B cell (primary cell): Measurements from ENCODE around the gene RAD51B. TPM values are rescaled to one million over a fixed set of nuclear protein-coding genes. Genes with fewer than 3 reads are reported as not detected.

Source experiments
- ATAC-seq: fragments of 200-7000 bp; cut with Tn5 transposase; one replicate; pipeline ENCODE4 v1.10.0; 2021; ENCODE audit warnings: low read depth, mild to moderate bottlenecking, moderate number of reproducible peaks, moderate library complexity
- CTCF ChIA-PET: fragments of 350-600 bp; sonication (Branson Sonifier 250); formaldehyde crosslinking; loops from one replicate; lab custom pipeline; 2021; ENCODE audit warnings: antibody characterized with exemption, inconsistent platforms; lab: Charles Lee
- POLR2A ChIA-PET: fragments of 350-600 bp; sonication (Branson Sonifier 250); formaldehyde crosslinking; loops from one replicate; lab custom pipeline; 2021; ENCODE audit warnings: antibody characterized with exemption; lab: Charles Lee
- DNase-seq: peaks from one replicate; pipeline ENCODE4 v3.0.0; 2013
- H2AFZ ChIP-seq: 2 replicates; pipeline ENCODE4 v1.6.1; 2012; ENCODE audit warnings: mild to moderate bottlenecking, low read depth, low read length; ENCODE audit not compliant: insufficient read depth, poor library complexity, severe bottlenecking
- H3K27ac ChIP-seq, 2 donors: 1 replicate in 1 of 2; 2 replicates in 1 of 2; pipeline ENCODE4 v1.5.1; 2012 to 2013; ENCODE audit warnings: low read length in 2 of 2, mild to moderate bottlenecking in 2 of 2, moderate library complexity in 1 of 2
- H3K27me3 ChIP-seq, 4 experiments: fragments of 200-600 bp in 1 of 4; sonication (generic) in 1 of 4; replicated peaks in 1 of 4; 1 replicate in 2 of 4; 2 replicates in 2 of 4; pipeline versions ENCODE4 v1.6.1 to v1.7.0; 2013 to 2016; ENCODE audit warnings: low read length in 3 of 4, mild to moderate bottlenecking in 2 of 4, mixed read lengths in 1 of 4, moderate library complexity in 1 of 4; ENCODE audit not compliant: insufficient read depth in 4 of 4, control insufficient read depth in 3 of 4; ENCODE audit errors: control extremely low read depth in 1 of 4
- H3K36me3 ChIP-seq, 2 experiments: replicated peaks in 1 of 2; 1 replicate in 1 of 2; 2 replicates in 1 of 2; pipeline versions ENCODE4 v1.6.1 to v1.7.1; 2013; ENCODE audit warnings: low read length in 1 of 2; ENCODE audit not compliant: insufficient read depth in 2 of 2, control insufficient read depth in 1 of 2; ENCODE audit errors: control extremely low read depth in 1 of 2, extremely low read depth in 1 of 2
- H3K4me1 ChIP-seq, 2 donors: fragments of 200-600 bp in 1 of 2; sonication (generic) in 1 of 2; 1 replicate in 1 of 2; 2 replicates in 1 of 2; pipeline versions ENCODE4 v1.5.1 to v1.6.1; 2013 to 2017; ENCODE audit warnings: low read length in 2 of 2; ENCODE audit not compliant: control insufficient read depth in 2 of 2, insufficient read depth in 2 of 2
- H3K4me2 ChIP-seq: replicated peaks from 2 replicates; pipeline ENCODE3; 2012; ENCODE audit warnings: mild to moderate bottlenecking, low read depth, low read length; ENCODE audit not compliant: poor library complexity, severe bottlenecking
- H3K4me3 ChIP-seq, 5 experiments: fragments of 200-600 bp in 1 of 5; sonication (generic) in 1 of 5; 1 replicate in 3 of 5; 2 replicates in 2 of 5; pipeline versions ENCODE4 v1.5.1 to v1.7.0; 2011 to 2016; ENCODE audit warnings: low read length in 4 of 5, mild to moderate bottlenecking in 4 of 5, low read depth in 2 of 5, control low read depth in 1 of 5, moderate library complexity in 1 of 5; ENCODE audit not compliant: insufficient read depth in 1 of 5; ENCODE audit errors: control extremely low read depth in 1 of 5, extremely low read depth in 1 of 5
- H3K79me2 ChIP-seq: fragments of 200-600 bp; sonication (generic); one replicate; pipeline ENCODE4 v1.6.0; 2016; ENCODE audit warnings: low read length; ENCODE audit not compliant: control insufficient read depth, insufficient read depth
- H3K9ac ChIP-seq: fragments of 200-600 bp; sonication (generic); 2 replicates; pipeline ENCODE4 v1.6.1; 2017; ENCODE audit warnings: mild to moderate bottlenecking, low read length, moderate library complexity
- H3K9me3 ChIP-seq, 3 donors: one replicate each; pipeline versions ENCODE4 v1.6.1 to v1.7.1; 2013; ENCODE audit warnings: low read length in 2 of 3; ENCODE audit not compliant: control insufficient read depth in 2 of 3, insufficient read depth in 1 of 3; ENCODE audit errors: control extremely low read depth in 1 of 3
- H4K20me1 ChIP-seq: 2 replicates; pipeline ENCODE4 v1.6.0; 2012; ENCODE audit warnings: mild to moderate bottlenecking, low read length; ENCODE audit not compliant: insufficient read depth, control insufficient read depth, poor library complexity, severe bottlenecking
- H3K27ac Mint-ChIP-seq: one replicate; pipeline ENCODE4 v1.8.0; 2021; ENCODE audit warnings: mixed read lengths
- H3K27me3 Mint-ChIP-seq: one replicate; pipeline ENCODE4 v1.8.0; 2021; ENCODE audit warnings: mixed read lengths
- H3K4me1 Mint-ChIP-seq: one replicate; pipeline ENCODE4 v1.8.0; 2021; ENCODE audit warnings: mixed read lengths
- H3K4me3 Mint-ChIP-seq: one replicate; pipeline ENCODE4 v1.8.0; 2021; ENCODE audit warnings: mixed read lengths
- H3K9me3 Mint-ChIP-seq: one replicate; pipeline ENCODE4 v1.8.0; 2022; ENCODE audit warnings: mixed read lengths; ENCODE audit not compliant: insufficient read depth
- CTCF ChIP-seq: fragments of 200-600 bp; IDR thresholded peaks from one replicate; pipeline ENCODE4 v1.8.0; 2022; ENCODE audit warnings: antibody characterized with exemption, mild to moderate bottlenecking
- EZH2 ChIP-seq: IDR thresholded peaks from 2 replicates; pipeline ENCODE4 v1.6.1; 2012; ENCODE audit warnings: borderline replicate concordance, low read depth, mild to moderate bottlenecking, moderate library complexity, low read length; ENCODE audit not compliant: insufficient read depth, poor library complexity, severe bottlenecking
- WGBS: methylation state at CpG from one replicate; pipeline ENCODE4 v1.1.5; 2013; ENCODE audit warnings: missing lambda C conversion rate; ENCODE audit not compliant: insufficient coverage; 5-methylcytosine and 5-hydroxymethylcytosine counted together
- intact Hi-C: fragments of 100-400 bp; cut with micrococcal nuclease; formaldehyde crosslinking; loops from one replicate; pipeline ENCODE4 v1.10.0; 2022
- polyA plus RNA-seq: library from polyadenylated mRNA; depleted of rRNA; stranded (reverse); fragments of >200 nt; gene quantifications from 2 replicates; pipeline ENCODE4 v1.2.3, GENCODE V29; 2012
- total RNA-seq, 2 donors: library from RNA; stranded (reverse); fragments of 120-200 nt in 1 of 2; gene quantifications; 1 replicate in 1 of 2; 2 replicates in 1 of 2; pipeline versions ENCODE4 v1.2.3 to v1.2.4, GENCODE V29; 2013 to 2022

RAD51B gene
- total and polyA plus RNA-seq, 2 donors (not counting 1 experiment from before 2014, with no cell fraction given), result 6.5 to 60.6 TPM

GRCh38 chr14:68008491-68008890 lies 188.9 kb downstream of the RAD51B start:
- Mint-ChIP-seq H3K27ac (no peak overlapping the region), H3K27me3 (no peaks in the 10 kb centered on the region), H3K4me1 (peaks cover 1% of the 10 kb centered on the region), H3K9me3 (no peaks in the 10 kb centered on the region), H3K4me3 (no peak overlapping the region)
- H3K79me2 ChIP-seq, result peaks cover 3% of the 10 kb centered on the region
- ChIA-PET CTCF (no interaction called here), POLR2A (no interaction called here)
- TF ChIP-seq CTCF (no peak), EZH2 (no peak)
- no peak overlapping the region for H3K27ac ChIP-seq
- H3K4me1 ChIP-seq, result peaks cover 0 to 4% of the 10 kb centered on the region in 2 donors
- no peaks in the 10 kb centered on the region for H3K9me3 ChIP-seq
- no peak overlapping the region for H3K9ac ChIP-seq
- no peaks in the 10 kb centered on the region for H3K27me3 ChIP-seq
- H3K36me3 ChIP-seq, result no peaks in the 10 kb centered on the region
- no peak overlapping the region for H2AFZ ChIP-seq
- no peaks in the 10 kb centered on the region for H4K20me1 ChIP-seq
- ATAC-seq, result no peak
- H3K4me2 ChIP-seq, result no peak overlapping the region
- no CpG with 5 or more reads among the region's 1 CpG for WGBS
- no peak overlapping the region for H3K4me3 ChIP-seq
- intact Hi-C loops, result no loop called here
- DNase-seq, result no peak

GRCh38 chr14:68011406-68012028 lies 191.9 kb downstream of the RAD51B start:
- no peaks in the 10 kb centered on the region for H3K27me3 ChIP-seq
- TF ChIP-seq CTCF, result no peak
- TF ChIP-seq EZH2, result no peak
- Mint-ChIP-seq H3K9me3 (no peaks in the 10 kb centered on the region), H3K27me3 (no peaks in the 10 kb centered on the region), H3K4me1 (no peaks in the 10 kb centered on the region), H3K4me3 (no peak overlapping the region), H3K27ac (no peak overlapping the region)
- ChIA-PET CTCF (no interaction called here), POLR2A (no interaction called here)
- no peak for ATAC-seq
- intact Hi-C loops, result no loop called here
- no peak overlapping the region for H3K9ac ChIP-seq
- WGBS, result no CpG with 5 or more reads among the region's 4 CpGs
- no peak overlapping the region for H3K4me3 ChIP-seq
- H3K27ac ChIP-seq, result no peak overlapping the region
- H4K20me1 ChIP-seq, result no peaks in the 10 kb centered on the region
- no peak overlapping the region for H2AFZ ChIP-seq
- no peaks in the 10 kb centered on the region for H3K36me3 ChIP-seq
- no peaks in the 10 kb centered on the region for H3K4me1 ChIP-seq
- peaks cover 3% of the 10 kb centered on the region for H3K79me2 ChIP-seq
- no peak for DNase-seq
- H3K4me2 ChIP-seq, result no peak overlapping the region
- H3K9me3 ChIP-seq, result no peaks in the 10 kb centered on the region
